NCI-H510A treated with DMSO at 0.1 percent for 48 hours (cell line): ENCODE data around the gene RANBP9.

ENCODE experiments used
- DNase-seq: peaks from one replicate; lab custom pipeline; 2025; lab: John Stamatoyannopoulos, UW

Gene RANBP9

DNA sequence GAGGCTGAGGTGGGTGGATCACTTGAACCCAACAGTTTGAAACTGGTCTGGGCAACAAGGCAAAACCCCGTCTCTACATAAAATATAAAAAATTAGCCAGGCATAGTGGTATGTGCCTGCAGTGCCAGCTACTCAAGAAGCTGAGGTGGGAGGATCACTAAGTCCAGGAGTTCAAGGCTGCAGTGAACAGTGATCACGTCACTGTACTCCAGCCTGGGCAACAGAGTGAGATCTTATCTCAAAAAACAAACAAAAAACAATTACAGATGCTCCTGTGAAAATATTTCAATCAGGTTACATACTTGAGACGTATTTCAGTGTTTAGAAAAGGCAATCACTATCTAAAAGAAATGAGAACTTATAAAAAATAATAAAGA is 33.8 kb downstream of the RANBP9 start:
- DNase-seq, result no peak

DNA sequence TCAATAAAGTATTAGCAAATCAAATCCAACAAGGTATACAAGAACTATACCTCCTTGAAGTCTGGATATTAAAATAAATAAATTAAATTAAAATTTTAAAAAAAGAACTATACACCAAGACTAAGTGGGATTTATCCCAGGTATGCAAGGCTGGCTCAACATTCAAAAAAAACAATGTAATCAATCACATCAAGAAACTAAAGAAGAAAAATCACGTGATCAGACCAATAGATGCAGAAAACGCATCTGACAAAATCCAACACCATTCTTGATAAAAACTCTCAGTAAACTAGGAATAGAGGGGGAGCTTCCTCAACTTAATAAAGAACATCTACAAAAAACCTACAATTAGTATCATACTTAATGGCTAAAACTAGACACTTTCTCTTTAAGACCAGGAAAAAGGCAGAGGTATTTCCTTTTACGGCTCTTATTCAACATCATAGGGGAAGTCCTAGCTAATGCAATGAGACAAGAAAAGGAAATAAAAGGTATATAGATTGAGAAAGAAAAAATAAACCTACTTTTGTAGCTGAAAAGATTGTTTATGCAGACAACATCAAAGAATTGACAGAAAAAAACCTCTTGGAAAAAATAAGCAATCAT is 35.0 kb downstream of the RANBP9 start:
- DNase-seq, result no peak

DNA sequence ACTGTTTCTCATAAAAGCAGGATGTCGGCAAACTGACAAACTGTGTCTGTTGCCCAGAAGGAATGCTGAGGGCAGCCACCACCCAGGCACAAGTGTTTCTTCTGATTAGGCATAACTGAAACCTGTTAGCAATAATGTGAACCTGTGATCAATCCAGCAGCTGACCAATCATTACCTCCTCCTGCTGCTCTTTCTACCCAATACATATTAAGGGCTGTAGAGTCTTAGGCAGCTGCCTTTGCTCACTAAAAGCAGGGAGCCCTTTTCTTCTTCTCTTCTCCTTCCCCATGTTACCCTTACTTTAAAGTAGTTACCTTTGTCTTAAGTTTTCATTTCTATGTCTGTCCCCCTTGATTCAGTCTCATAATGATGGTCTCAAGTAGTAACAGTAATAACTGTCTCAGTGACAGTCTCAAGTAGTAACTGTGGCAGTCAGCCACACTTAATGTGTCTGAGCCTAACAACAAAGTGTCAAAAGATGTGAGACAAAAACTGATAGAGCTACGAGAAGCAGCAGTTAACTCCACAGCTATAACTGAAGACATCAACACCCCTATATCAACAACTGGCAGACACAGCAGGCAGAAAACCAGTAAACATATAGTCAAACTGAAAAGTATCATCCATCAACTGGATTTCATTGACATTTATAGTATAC is 37.0 kb downstream of the RANBP9 start:
- DNase-seq, result no peak

DNA sequence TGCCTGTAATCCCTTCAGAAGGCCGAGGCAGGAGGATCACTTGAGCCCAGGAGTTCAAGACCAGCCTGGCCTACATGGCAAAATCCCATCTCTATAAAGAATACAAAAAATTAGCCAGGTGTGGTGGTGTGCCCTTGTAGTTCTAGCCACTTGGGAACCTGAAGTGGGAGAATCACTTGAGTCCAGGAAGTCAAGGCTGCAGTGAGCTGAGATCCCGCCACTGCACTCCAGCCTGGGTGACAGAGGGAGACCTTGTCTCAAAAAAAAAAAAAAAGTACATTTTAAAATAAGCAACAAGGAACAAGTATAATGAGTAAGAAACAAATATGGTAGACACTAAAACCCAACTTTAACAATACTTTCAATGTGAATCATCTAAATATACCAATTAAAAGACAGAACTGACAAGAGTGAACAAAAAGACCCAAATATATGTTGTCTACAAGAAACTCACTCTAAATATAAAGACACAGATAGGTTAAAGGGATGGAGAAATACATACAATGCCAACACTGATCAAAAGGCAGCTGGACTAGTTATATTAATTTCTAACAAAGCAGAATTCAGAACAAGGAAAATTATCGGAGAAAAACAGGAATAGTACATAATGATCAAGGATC is 37.7 kb downstream of the RANBP9 start:
- no peak for DNase-seq

DNA sequence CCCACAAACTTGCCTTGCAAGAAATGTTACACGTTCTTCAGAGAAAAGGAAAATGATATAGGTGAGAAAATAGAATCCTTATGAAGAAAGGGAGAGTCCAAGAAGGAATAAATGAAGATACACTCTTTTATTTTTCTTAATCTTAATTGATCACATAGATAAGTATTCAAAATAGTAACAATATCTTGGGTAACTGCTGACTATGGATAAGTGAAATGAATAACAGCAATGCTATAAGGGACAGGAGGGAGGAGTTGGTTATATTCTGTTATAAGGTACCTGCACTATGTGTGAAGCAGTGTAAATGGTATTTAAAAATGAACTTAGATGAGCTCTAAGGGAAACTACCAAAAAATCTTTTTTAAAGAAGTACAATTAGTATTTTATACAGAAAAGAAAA is 38.3 kb downstream of the RANBP9 start:
- no peak for DNase-seq

DNA sequence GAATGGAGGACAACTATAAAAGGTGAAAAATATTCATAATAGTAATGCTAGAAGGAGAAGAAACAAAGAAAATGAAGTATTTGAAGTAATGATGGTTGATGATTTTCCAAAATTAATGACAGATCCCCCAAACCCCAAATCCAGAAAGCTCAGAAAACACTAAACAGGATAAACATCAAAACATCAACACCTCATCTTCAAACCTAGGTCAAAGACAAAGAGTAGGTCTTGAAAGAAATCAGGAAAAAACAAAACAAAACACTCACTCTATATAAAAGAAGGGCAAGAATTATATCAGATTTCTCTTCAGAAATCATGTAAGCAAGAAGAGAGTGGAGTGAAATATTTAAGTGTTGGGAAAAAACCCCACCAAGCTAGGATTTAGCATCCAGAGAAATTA is 38.7 kb downstream of the RANBP9 start:
- no peak for DNase-seq

DNA sequence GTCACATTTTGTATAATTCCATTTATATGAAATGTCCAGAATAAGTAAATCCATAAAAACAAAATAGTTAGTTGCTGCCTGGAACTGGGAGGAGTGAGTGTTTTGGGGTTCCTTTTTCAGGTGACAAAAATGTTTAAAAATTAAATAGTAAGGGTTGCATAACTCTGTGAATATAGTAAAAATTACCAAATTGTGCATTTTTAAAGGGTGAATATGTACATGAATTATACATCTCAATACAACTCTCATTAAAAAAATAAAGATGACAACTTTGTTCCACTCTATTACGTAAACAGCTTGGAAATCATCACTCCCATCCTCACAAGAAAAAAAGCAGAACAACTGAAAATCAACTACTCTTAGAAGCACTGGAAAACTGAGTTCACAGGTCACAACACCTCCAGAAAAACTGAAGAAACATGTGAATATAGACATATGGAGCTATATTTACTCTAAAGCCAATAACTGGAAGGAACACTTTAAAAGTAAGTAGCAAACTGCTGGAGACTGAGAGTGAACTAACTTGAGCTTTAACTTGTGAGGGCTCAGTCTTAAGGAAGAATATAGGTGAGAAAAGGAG is 40.0 kb downstream of the RANBP9 start:
- DNase-seq, result no peak

DNA sequence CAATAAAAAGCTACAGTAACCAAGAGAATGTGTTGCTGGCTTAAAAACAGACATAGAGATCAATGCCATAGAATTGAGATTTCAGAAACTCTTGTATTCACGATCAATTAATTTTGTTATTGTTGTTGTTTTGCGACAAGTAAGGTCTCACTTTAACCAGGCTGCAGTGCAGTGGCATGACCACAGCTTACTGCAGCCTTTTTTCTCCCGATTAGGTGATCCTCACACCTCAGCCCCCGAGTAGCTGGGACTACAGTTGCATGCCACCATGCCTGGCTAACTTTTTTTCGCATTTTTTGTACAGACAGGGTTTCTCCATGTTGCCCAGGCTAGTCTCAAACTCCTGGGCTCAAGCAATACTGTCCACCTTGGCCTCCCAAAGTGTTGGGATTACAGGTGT is 42.2 kb downstream of the RANBP9 start:
- DNase-seq, result no peak

DNA sequence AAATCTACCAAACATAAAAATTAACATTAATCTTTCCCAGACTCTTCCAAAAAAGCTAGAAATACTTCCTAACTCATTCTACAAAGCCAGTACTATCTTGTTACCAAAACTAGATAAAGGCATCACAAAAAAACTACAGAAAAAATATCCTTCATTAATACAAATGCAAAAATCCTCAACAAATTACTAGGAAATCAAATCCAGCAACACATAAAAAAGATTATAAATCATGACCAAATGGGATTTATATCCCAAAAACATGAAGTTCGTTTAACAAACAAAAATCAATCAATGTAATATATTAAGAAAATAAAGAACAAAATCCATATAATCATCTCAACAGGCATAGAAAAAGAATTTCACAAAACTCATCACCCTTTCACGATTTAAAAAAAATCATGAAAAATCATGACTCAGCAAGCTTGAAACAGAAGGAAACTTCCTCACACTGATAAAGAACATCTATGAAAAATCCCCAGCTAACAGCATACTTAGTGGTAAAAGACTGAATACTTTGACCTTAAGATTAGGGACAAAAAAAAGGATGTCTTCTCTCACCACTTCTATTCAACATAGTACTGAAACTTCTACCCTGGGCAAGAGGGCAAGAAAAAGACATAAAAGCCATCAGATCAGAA is 43.2 kb downstream of the RANBP9 start:
- DNase-seq, result no peak

DNA sequence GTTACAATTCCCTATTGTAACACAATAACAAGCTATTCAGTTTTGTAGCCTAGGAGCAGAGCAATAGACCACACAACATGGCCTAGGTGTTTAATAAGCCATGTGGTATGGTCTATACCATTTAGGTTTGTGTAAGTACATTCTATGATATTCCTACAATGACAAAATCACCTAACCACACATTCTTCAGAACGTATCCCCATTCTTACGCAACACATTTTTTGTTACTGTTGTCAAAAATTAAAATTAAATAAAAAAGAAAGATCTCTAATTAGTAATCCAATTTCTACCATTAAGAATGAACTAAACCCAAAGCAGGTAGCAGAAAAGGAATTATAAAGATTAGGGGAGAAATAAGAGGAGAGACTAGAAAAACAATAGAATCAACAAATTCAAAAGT is 44.0 kb downstream of the RANBP9 start:
- DNase-seq, result no peak

DNA sequence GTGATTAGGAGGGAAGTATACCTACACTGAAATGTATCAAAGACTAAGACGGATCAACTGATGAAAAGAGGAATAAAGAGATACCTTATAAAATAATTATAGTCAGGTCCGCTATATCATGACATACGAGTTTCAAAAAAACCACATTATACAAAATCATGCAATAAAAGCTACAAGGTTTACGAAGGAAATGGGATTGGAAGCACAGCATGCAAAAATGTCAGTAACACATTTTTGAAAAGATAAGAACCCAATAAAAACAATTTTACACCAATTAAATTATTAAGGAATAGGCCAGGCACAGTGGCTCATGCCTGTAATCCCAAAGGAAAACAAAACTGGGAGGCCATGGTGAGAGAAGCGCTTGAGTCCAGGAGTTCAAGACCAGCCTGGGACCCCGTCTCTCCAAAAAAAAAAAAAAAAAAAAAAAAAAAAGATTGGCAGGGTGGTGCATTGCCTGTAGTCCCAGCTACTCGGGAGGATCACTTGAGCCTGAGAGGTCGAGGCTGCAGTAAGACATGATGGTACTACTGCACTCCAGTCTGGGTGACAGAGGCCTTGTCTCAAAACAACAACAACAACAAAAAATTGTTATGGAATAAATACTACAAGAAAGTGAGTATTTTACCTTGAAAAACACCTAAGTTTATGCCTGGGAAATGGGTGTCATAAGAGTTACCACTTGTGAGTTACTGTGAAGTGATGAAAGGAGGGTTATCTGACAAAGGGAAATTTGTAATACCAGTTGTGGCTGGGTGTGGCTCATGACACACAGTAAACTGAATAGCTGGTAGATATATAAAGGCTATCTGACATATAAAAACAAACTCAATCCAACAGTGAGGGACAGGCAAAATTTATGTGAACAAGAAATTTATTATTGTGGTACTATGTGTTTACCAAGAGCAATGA is 45.2 kb downstream of the RANBP9 start:
- no peak for DNase-seq

DNA sequence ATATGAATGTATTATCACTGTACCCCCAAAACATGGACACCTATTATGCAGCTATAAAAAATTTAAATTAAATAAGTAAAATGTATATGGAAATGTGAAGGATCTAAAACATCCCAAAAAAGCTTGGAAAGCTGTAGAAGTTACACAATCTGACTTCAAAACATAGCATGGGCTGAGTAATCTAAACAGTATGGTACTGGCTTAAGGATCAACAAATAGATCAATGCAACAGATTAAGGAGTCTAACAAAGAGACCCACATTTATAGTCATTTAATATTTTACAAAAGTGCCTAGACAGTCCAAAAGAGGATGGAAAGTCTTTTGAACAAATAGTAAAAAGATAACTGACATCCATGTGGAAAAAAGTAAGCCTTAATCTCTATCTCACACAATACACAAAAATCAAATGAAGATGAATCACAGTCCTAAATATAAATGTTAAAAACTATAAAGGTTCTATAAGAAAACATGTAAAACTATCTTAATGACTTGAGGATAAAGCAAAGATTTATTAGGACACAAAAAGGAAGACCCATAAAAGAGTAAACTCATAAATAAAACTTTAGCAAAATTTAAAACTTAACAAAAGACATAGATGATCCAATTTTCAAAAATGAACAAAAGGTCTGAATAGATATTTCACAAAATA is 46.8 kb downstream of the RANBP9 start:
- no peak for DNase-seq

DNA sequence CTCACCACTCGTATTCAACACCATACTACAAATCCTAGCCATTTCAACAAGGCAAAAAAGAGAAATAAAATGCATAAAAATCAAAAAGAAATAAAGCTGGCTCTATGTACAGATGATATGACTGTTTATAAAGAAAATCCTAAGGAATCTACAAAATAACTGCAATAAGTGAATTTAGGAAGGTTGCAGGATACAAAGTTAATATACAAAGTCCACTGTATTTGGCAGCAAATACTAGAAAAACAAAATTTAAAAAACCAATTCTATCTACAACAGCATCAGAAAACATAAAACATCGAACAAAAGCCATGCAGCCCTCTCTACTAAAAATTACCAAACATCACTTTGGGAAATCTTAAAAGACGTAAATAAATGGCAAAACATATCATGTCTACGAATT is 47.6 kb downstream of the RANBP9 start:
- DNase-seq, result no peak

DNA sequence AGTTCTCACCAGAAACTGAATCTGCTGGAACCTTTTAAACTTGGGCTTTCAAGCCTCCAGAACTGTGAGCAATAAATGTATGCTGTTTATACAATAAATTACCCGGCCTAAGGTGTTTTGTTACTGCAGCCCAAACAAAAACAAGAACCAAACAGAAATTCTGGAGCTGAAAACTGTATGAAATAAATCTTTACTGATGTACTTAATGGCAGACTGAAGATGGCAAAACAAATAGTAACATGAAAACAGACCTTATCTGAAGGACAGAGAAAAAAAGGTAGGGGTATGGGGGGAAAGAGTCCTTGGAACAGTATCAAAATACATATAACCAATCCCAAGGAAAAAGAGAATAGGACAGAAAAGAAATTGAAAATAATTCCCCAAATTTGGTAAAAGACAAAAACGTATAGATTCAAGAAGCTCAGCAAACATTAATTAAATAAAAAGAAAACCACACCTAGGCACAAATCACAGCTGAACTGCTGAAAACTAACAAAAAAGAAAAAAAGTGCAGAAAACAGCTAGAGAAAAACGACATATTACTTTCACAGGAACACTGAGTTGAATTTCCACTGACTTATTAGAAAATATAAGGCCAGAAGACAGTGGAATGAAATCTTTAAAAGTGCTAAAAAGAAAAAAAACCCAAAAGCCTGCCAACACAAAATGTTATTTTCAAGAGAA is 48.8 kb downstream of the RANBP9 start:
- DNase-seq, result no peak

DNA sequence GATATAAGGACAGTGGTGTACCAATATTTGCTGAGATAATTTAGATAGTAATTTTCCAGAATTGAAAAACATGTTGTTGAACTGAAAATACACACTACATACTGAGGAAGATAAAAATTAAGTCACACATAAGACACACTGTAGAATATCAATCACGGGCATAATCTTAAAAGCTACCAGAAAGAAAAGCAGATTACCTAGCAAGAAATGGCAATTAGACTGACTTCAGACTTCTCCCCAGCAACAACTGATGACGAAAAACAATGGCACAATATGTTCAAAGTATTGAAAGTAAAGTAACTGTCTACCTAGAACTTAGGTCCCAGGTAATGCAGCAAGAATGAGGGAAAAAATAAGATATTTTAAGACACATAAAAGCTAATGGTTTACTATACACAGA is 50.0 kb downstream of the RANBP9 start:
- no peak for DNase-seq

DNA sequence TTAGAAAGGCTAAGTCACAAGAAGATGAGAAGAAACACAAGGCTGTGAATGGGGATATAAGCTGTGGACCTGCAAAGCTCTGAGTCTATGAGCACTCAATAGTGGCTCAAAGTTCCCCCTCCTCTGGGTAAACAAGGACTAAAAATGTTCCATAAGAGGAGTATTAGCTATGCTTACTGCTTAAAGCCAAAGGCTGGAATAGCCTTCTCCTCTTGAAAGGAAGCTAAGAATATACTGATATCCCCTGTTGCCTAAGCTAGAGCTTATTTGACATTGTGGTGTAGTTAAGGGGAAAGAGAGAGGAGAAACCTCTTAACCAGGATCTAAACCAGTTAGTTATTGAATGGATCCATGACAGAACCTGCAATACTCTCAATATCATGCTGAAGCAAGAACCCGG is 50.7 kb downstream of the RANBP9 start:
- DNase-seq, result no peak

DNA sequence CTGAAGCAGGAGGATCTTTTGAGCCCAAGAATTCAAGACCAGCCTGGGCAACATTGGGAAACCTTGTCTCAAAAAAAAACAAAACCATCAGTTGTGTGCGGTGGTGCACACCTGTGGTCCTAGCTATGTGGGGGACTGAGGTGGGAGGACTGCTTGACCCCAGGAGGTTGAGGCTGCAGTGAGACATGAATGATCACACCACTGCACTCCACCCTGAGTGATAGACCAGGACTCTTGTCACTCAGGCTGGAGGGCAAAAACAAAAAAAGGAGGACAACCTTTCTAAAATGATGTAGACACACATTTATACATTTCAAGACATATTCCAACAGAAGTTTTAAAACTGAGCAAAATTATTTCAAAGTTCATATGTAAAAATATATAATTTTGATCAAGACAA is 51.4 kb downstream of the RANBP9 start:
- DNase-seq, result no peak

DNA sequence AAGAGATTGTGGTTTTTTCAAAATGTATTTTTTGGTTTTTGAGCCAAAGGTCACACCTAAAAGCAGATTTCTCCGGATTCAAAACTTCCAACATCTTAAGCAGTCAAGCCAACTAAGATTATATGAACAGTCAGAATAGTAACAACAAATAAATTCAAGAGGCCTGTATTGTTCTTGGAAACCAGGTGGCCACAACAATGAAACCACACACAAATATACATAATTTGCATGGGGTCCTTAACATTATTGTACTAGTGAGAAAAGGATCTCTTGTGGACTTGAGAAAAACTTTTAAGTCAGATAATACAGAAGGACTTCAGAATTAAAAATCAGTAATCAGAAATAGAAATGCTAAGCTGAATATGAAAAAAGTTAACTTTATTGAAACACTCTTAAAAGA is 55.9 kb downstream of the RANBP9 start:
- no peak for DNase-seq

DNA sequence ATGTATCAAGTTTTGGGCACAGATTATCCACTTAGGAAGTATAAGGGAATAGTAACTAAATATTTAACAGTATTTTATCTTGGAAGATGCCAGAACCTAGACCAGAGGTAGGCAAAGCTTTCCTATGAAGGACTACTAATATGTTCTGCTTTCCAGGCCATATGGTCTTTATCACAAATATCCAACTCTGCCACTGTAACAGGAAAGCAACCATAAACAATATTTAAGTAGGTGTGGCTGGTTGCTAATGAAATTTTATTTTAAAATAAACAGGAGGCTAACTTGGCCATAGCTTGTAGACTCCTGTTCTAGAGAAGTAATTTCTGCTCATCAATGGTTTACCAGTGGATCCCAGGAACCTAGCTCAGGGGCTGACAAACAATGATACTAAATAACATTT is 57.1 kb downstream of the RANBP9 start:
- DNase-seq, result no peak

DNA sequence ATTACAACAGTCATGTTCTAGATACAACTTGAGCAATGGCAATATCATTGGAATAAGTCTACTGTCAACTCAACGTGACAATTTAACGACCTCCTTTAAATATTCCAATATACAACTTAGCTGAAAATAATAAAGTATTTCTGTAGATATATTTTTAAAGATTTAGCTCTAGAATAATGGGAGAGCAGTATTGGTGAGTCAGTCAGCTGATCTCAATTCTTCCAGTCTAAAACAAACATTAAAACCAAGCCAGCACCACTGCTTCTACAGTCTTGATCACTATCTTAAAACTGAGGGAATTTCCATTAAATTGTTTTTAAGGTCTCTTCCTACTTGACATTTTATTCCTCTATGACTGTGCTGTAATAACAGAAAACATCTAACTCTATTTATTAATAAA is 58.3 kb downstream of the RANBP9 start:
- DNase-seq, result no peak

DNA sequence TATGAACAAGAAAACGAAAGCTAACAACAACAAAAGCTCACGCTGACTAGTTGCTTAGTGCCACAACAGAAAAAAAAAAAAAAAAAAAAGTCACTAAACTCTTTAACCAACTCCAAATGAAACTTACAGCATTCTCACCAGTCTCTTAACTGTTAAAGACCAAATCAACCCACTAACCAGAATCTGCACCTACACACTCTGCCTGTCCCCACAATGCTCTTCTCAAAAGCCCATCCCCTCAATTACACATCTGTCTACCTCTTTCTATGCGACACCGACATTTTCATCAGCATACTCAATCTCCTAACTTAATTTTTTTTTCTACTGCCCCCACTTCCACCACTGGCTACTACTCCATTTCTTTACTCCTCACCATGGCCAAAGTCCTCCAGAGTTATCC is 62.2 kb downstream of the RANBP9 start:
- DNase-seq, result no peak
